ENCODE data around the gene CCDC38. TPM values are rescaled to one million over a fixed set of nuclear protein-coding genes. Genes with fewer than 3 reads are reported as not detected.

CCDC38 gene
- polyA plus RNA-seq, 1 donor from 2014 or later: not detected

DNA sequence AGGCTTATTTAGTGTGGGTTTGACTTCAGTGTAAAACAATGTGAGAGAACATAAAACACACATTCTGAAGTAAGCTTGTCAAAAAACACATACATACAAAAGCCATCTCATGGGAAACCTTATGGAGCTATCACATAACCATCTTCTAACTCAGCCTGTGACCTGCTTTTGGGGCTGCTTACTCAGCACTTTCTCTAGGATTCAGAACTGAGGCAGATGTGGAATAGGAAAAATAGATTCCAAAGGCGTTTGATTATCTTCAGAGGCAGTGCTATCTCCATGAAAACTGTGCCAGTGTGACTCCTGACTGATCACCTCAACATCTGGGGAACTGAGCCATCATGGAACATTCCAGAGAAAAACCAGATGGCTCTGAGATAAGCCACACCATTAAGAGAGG lies 40.2 kb upstream of the CCDC38 start:
- Histone ChIP-seq H3K79me2 (replicated peaks; ENCODE audit: insufficient read depth, low read length) (no peaks in the 10 kb centered on the region), H3K36me3 (ENCODE audit: insufficient read depth, low read length) (no peaks in the 10 kb centered on the region), H3K27me3 (ENCODE audit: insufficient read depth, low read depth, low read length) (no peaks in the 10 kb centered on the region), H4K20me1 (ENCODE audit: insufficient read depth) (no peaks in the 10 kb centered on the region), H3K27ac (ENCODE audit: low read length) (no peak overlapping the region), H3K9me3 (ENCODE audit: low read length) (no peaks in the 10 kb centered on the region), H3K9ac (ENCODE audit: low read length) (no peak overlapping the region), H3K9me2 (ENCODE audit: insufficient read depth, low read length) (no peaks in the 10 kb centered on the region), H3K4me3 (ENCODE audit: low read length) (no peak overlapping the region), H3F3A (ENCODE audit: insufficient read depth, low read length, poor library complexity, severe bottlenecking) (no peaks in the 10 kb centered on the region), H2AFZ (ENCODE audit: low read depth, low read length) (no peak overlapping the region), H3K4me2 (ENCODE audit: low read length) (no peak overlapping the region)
- TF ChIP-seq RAD21 (conservative IDR thresholded peaks at IDR 0.05): no peak
- no peak for TF ChIP-seq POLR2AphosphoS5 (IDR thresholded peaks at IDR 0.05)

DNA sequence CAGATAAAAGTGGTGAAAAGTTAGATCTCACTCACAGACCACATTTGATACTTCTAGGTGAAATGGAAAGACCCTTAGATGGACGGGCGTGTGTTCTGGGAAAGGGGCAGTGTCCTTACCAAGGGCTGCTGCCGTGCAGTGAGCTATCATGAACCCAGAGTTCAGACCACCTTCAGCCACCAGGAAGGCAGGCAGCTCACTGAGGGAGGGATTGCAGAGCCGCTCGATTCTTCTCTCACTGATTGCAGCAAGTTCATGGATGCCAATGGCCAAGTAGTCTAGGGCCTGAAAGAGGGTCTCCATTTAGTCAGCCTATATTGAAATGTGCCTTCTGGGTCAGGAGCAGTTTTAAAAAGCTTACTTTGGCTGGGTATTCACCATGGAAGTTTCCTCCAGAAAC lies 38.0 kb upstream of the CCDC38 start:
- no peaks in the 10 kb centered on the region for H3F3A ChIP-seq (ENCODE audit: insufficient read depth, low read length, poor library complexity, severe bottlenecking)
- H3K9me3 ChIP-seq (ENCODE audit: low read length): no peaks in the 10 kb centered on the region
- no peak overlapping the region for H3K9ac ChIP-seq (ENCODE audit: low read length)
- TF ChIP-seq MXI1 (conservative IDR thresholded peaks at IDR 0.05; ENCODE audit: poor library complexity, severe bottlenecking) (no peak), EP300 (conservative IDR thresholded peaks at IDR 0.05; ENCODE audit: poor library complexity, severe bottlenecking) (no peak), POLR2AphosphoS5 (IDR thresholded peaks at IDR 0.05) (no peak), TAF1 (IDR thresholded peaks at IDR 0.05; ENCODE audit: low read depth) (no peak), EZH2 (IDR thresholded peaks at IDR 0.05; ENCODE audit: borderline replicate concordance, insufficient read depth, low read length, poor library complexity, severe bottlenecking) (no peak), SMC3 (conservative IDR thresholded peaks at IDR 0.05; ENCODE audit: poor library complexity) (no peak), RAD21 (conservative IDR thresholded peaks at IDR 0.05) (no peak)
- TF ChIP-seq, protein P1, sequence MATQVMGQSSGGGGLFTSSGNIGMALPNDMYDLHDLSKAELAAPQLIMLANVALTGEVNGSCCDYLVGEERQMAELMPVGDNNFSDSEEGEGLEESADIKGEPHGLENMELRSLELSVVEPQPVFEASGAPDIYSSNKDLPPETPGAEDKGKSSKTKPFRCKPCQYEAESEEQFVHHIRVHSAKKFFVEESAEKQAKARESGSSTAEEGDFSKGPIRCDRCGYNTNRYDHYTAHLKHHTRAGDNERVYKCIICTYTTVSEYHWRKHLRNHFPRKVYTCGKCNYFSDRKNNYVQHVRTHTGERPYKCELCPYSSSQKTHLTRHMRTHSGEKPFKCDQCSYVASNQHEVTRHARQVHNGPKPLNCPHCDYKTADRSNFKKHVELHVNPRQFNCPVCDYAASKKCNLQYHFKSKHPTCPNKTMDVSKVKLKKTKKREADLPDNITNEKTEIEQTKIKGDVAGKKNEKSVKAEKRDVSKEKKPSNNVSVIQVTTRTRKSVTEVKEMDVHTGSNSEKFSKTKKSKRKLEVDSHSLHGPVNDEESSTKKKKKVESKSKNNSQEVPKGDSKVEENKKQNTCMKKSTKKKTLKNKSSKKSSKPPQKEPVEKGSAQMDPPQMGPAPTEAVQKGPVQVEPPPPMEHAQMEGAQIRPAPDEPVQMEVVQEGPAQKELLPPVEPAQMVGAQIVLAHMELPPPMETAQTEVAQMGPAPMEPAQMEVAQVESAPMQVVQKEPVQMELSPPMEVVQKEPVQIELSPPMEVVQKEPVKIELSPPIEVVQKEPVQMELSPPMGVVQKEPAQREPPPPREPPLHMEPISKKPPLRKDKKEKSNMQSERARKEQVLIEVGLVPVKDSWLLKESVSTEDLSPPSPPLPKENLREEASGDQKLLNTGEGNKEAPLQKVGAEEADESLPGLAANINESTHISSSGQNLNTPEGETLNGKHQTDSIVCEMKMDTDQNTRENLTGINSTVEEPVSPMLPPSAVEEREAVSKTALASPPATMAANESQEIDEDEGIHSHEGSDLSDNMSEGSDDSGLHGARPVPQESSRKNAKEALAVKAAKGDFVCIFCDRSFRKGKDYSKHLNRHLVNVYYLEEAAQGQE (IDR thresholded peaks at IDR 0.05; ENCODE audit: borderline replicate concordance): no peak
- TF ChIP-seq, protein P2, sequence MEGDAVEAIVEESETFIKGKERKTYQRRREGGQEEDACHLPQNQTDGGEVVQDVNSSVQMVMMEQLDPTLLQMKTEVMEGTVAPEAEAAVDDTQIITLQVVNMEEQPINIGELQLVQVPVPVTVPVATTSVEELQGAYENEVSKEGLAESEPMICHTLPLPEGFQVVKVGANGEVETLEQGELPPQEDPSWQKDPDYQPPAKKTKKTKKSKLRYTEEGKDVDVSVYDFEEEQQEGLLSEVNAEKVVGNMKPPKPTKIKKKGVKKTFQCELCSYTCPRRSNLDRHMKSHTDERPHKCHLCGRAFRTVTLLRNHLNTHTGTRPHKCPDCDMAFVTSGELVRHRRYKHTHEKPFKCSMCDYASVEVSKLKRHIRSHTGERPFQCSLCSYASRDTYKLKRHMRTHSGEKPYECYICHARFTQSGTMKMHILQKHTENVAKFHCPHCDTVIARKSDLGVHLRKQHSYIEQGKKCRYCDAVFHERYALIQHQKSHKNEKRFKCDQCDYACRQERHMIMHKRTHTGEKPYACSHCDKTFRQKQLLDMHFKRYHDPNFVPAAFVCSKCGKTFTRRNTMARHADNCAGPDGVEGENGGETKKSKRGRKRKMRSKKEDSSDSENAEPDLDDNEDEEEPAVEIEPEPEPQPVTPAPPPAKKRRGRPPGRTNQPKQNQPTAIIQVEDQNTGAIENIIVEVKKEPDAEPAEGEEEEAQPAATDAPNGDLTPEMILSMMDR (IDR thresholded peaks at IDR 0.05; ENCODE audit: poor library complexity, severe bottlenecking): no peak
- H3K27ac ChIP-seq (ENCODE audit: low read length): no peak overlapping the region
- H3K27me3 ChIP-seq (ENCODE audit: insufficient read depth, low read depth, low read length): no peaks in the 10 kb centered on the region
- no peak overlapping the region for H2AFZ ChIP-seq (ENCODE audit: low read depth, low read length)
- no peak overlapping the region for H3K4me2 ChIP-seq (ENCODE audit: low read length)
- no peaks in the 10 kb centered on the region for H3K9me2 ChIP-seq (ENCODE audit: insufficient read depth, low read length)
- H3K79me2 ChIP-seq (replicated peaks; ENCODE audit: insufficient read depth, low read length): no peaks in the 10 kb centered on the region
- H3K36me3 ChIP-seq (ENCODE audit: insufficient read depth, low read length): no peaks in the 10 kb centered on the region
- no peaks in the 10 kb centered on the region for H4K20me1 ChIP-seq (ENCODE audit: insufficient read depth)
- no peak overlapping the region for H3K4me3 ChIP-seq (ENCODE audit: low read length)

DNA sequence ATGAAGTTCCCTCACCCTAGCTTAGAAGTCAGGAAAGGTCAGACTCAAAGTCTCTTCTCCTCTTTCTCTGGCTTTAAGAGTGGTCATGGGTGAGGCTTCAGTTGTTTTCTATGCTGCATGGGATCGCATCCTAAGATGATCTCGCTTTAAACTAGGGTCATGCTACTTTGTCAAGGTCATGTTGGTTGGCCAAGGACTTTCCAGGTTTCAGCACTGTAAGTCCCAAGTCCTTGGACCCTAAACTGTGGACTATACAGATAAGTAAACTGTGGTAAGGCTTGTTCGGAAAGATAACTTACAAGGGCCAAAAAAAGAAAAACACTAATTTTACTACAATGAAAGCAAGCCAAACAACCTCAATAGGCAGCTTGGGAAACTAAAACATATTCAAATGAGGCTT lies 36.4 kb upstream of the CCDC38 start:
- Histone ChIP-seq H3K79me2 (replicated peaks; ENCODE audit: insufficient read depth, low read length) (no peaks in the 10 kb centered on the region), H3K27me3 (ENCODE audit: insufficient read depth, low read depth, low read length) (no peaks in the 10 kb centered on the region), H3F3A (ENCODE audit: insufficient read depth, low read length, poor library complexity, severe bottlenecking) (no peaks in the 10 kb centered on the region), H3K4me2 (ENCODE audit: low read length) (no peak overlapping the region), H4K20me1 (ENCODE audit: insufficient read depth) (no peaks in the 10 kb centered on the region), H3K9ac (ENCODE audit: low read length) (no peak overlapping the region), H2AFZ (ENCODE audit: low read depth, low read length) (no peak overlapping the region), H3K9me3 (ENCODE audit: low read length) (no peaks in the 10 kb centered on the region), H3K27ac (ENCODE audit: low read length) (no peak overlapping the region), H3K36me3 (ENCODE audit: insufficient read depth, low read length) (no peaks in the 10 kb centered on the region), H3K9me2 (ENCODE audit: insufficient read depth, low read length) (no peaks in the 10 kb centered on the region), H3K4me3 (ENCODE audit: low read length) (no peak overlapping the region)
- TF ChIP-seq, protein P2 (IDR thresholded peaks at IDR 0.05; ENCODE audit: poor library complexity, severe bottlenecking): no peak
- TF ChIP-seq MXI1 (conservative IDR thresholded peaks at IDR 0.05; ENCODE audit: poor library complexity, severe bottlenecking): no peak
- no peak for TF ChIP-seq EZH2 (IDR thresholded peaks at IDR 0.05; ENCODE audit: borderline replicate concordance, insufficient read depth, low read length, poor library complexity, severe bottlenecking)
- TF ChIP-seq SMC3 (conservative IDR thresholded peaks at IDR 0.05; ENCODE audit: poor library complexity): no peak

Measured in neural cell (in vitro differentiated cells).